ENCODE measurements around the gene CWC22.

CWC22 gene

GRCh38 chr2:179987916-179988315 lies 19.2 kb downstream of the CWC22 start:
- H3K36me3 ChIP-seq (ENCODE audit: insufficient read depth, low read length) = peaks cover 82% of the 10 kb centered on the region

GRCh38 chr2:179985163-179985820 lies 21.8 kb downstream of the CWC22 start:
- DNase-seq (no peak), ATAC-seq (ENCODE audit: insufficient read depth, low read depth) (no peak)
- Histone ChIP-seq H4K20me1 (ENCODE audit: insufficient read depth, low read length) (no peaks in the 10 kb centered on the region), H2AFZ (ENCODE audit: low read depth, low read length) (no peak overlapping the region), H3K4me3 (ENCODE audit: low read depth in 1 of 2, low read length in 2 of 2) (no peak overlapping the region), H3K9me3 (ENCODE audit: insufficient read depth, low read length, severe bottlenecking) (no peaks in the 10 kb centered on the region), H3K4me2 (ENCODE audit: insufficient read depth, low read length) (no peak overlapping the region), H3K79me2 (ENCODE audit: insufficient read depth, low read length) (peaks cover 2% of the 10 kb centered on the region; the same call in 1 of the 2 replicates), H3K27ac (ENCODE audit: low read length) (no peak overlapping the region), H3K4me1 (ENCODE audit: insufficient read depth, low read length) (no peaks in the 10 kb centered on the region), H3K9ac (ENCODE audit: low read depth, low read length) (no peak overlapping the region), H3K36me3 (ENCODE audit: insufficient read depth, low read length) (peaks cover 82% of the 10 kb centered on the region), H3K27me3 (ENCODE audit: insufficient read depth, low read length, poor library complexity) (no peaks in the 10 kb centered on the region)
- TF ChIP-seq CTCF (IDR thresholded peaks at IDR 0.05; ENCODE audit: borderline replicate concordance, extremely low read depth, low read length, poor library complexity, severe bottlenecking) (no peak), EZH2 (IDR thresholded peaks at IDR 0.05; ENCODE audit: borderline replicate concordance, low read depth, low read length, severe bottlenecking) (no peak)

More at GRCh38 chr2:179987916-179988315, 19.2 kb downstream of the CWC22 start:
- Histone ChIP-seq H3K4me1 (ENCODE audit: insufficient read depth, low read length) (no peaks in the 10 kb centered on the region), H3K79me2 (ENCODE audit: insufficient read depth, low read length) (peaks cover 25% of the 10 kb centered on the region), H4K20me1 (ENCODE audit: insufficient read depth, low read length) (peaks cover 12% of the 10 kb centered on the region; the same call in 1 of the 2 replicates), H3K9me3 (ENCODE audit: insufficient read depth, low read length, severe bottlenecking) (no peaks in the 10 kb centered on the region), H3K4me2 (ENCODE audit: insufficient read depth, low read length) (no peak overlapping the region), H3K4me3 (ENCODE audit: low read depth in 1 of 2, low read length in 2 of 2) (no peak overlapping the region), H2AFZ (ENCODE audit: low read depth, low read length) (no peak overlapping the region), H3K9ac (ENCODE audit: low read depth, low read length) (no peak overlapping the region), H3K27me3 (ENCODE audit: insufficient read depth, low read length, poor library complexity) (no peaks in the 10 kb centered on the region), H3K27ac (ENCODE audit: low read length) (no peak overlapping the region)
- ATAC-seq (ENCODE audit: insufficient read depth, low read depth) = no peak
- TF ChIP-seq EZH2 (IDR thresholded peaks at IDR 0.05; ENCODE audit: borderline replicate concordance, low read depth, low read length, severe bottlenecking) (no peak), CTCF (IDR thresholded peaks at IDR 0.05; ENCODE audit: borderline replicate concordance, extremely low read depth, low read length, poor library complexity, severe bottlenecking) (no peak)
- DNase-seq = no peak

GRCh38 chr2:179983250-179983932 lies 23.7 kb downstream of the CWC22 start:
- Histone ChIP-seq H3K4me3 (ENCODE audit: low read depth in 1 of 2, low read length in 2 of 2) (no peak overlapping the region), H3K27me3 (ENCODE audit: insufficient read depth, low read length, poor library complexity) (no peaks in the 10 kb centered on the region), H3K27ac (ENCODE audit: low read length) (no peak overlapping the region), H2AFZ (ENCODE audit: low read depth, low read length) (no peak overlapping the region), H4K20me1 (ENCODE audit: insufficient read depth, low read length) (no peaks in the 10 kb centered on the region), H3K79me2 (ENCODE audit: insufficient read depth, low read length) (no peaks in the 10 kb centered on the region), H3K9me3 (ENCODE audit: insufficient read depth, low read length, severe bottlenecking) (no peaks in the 10 kb centered on the region), H3K9ac (ENCODE audit: low read depth, low read length) (no peak overlapping the region), H3K36me3 (ENCODE audit: insufficient read depth, low read length) (peaks cover 90% of the 10 kb centered on the region), H3K4me1 (ENCODE audit: insufficient read depth, low read length) (no peaks in the 10 kb centered on the region), H3K4me2 (ENCODE audit: insufficient read depth, low read length) (no peak overlapping the region)
- DNase-seq = no peak
- TF ChIP-seq EZH2 (IDR thresholded peaks at IDR 0.05; ENCODE audit: borderline replicate concordance, low read depth, low read length, severe bottlenecking) = no peak
- no peak for TF ChIP-seq CTCF (IDR thresholded peaks at IDR 0.05; ENCODE audit: borderline replicate concordance, extremely low read depth, low read length, poor library complexity, severe bottlenecking)
- ATAC-seq (ENCODE audit: insufficient read depth, low read depth) = no peak

Data from DND-41 (cell line).